Measurements from ENCODE around the gene STK32B.

GRCh38 chr4:5199912-5200311 lies 148.6 kb downstream of the STK32B start:
- TF ChIP-seq CTCF (IDR thresholded peaks at IDR 0.05), result no peak
- no peak for TF ChIP-seq POLR2A (IDR thresholded peaks at IDR 0.05)
